GM12864 (cell line): ENCODE measurements around the gene TELO2.
"Not testable (repeated sequence)": the region's sequence is repeated elsewhere in the genome, so short reads cannot be mapped to it uniquely, and the experiment has no call there.

Source experiments
- DNase-seq: peaks from one replicate; pipeline ENCODE4 v3.0.0-alpha.2; 2011; ENCODE audit warnings: low read depth
- H3K4me3 ChIP-seq: 2 replicates; pipeline ENCODE4 v1.5.1; 2011; ENCODE audit warnings: mild to moderate bottlenecking, low read depth, low read length, control low read depth
- CTCF ChIP-seq: IDR thresholded peaks from 2 replicates; pipeline ENCODE4 v1.5.1; 2011; ENCODE audit warnings: low read depth, mild to moderate bottlenecking, moderate library complexity, low read length, control low read depth, inconsistent platforms; ENCODE audit errors: missing control alignments

TELO2 gene

GRCh38 chr16:1475552-1476114 is 17.5 kb upstream of the TELO2 start:
- TF ChIP-seq CTCF, result no peak
- H3K4me3 ChIP-seq, result peak overlapping the region; percentile 88
- no peak for DNase-seq

GRCh38 chr16:1477033-1477432 is 16.1 kb upstream of the TELO2 start:
- no peak for TF ChIP-seq CTCF
- H3K4me3 ChIP-seq, result no peak overlapping the region
- DNase-seq, result no peak

GRCh38 chr16:1478937-1479336 is 14.2 kb upstream of the TELO2 start:
- not testable (repeated sequence) for H3K4me3 ChIP-seq, DNase-seq

- DNase-seq, result no peak
- no peak for TF ChIP-seq CTCF
- H3K4me3 ChIP-seq, result no peak overlapping the region
These were observed 11.0 kb upstream of the TELO2 start for GRCh38 chr16:1481906-1482835.

GRCh38 chr16:1485847-1486496 is 7.2 kb upstream of the TELO2 start:
- no peak for TF ChIP-seq CTCF
- no peak for DNase-seq
- H3K4me3 ChIP-seq, result no peak overlapping the region

GRCh38 chr16:1486551-1487390 is 6.4 kb upstream of the TELO2 start:
- DNase-seq, result no peak
- H3K4me3 ChIP-seq, result no peak overlapping the region
- no peak for TF ChIP-seq CTCF

- H3K4me3 ChIP-seq, result no peak overlapping the region
- TF ChIP-seq CTCF, result no peak
- DNase-seq, result no peak
These were observed 5.6 kb upstream of the TELO2 start for GRCh38 chr16:1487395-1488053.
